GM12878 (cell line): Measurements from ENCODE around the gene CHD5. TPM values are rescaled to one million over a fixed set of nuclear protein-coding genes. Genes with fewer than 3 reads are reported as not detected.

Source experiments
- ATAC-seq: fragments of 200-7000 bp; cut with Tn5 transposase; 3 replicates; pipeline ENCODE4 v1.9.1; 2020; ENCODE audit warnings: mild to moderate bottlenecking, moderate library complexity
- BruUV-seq: library from RNA; stranded (reverse); fragments of 400-500 nt; replicated peaks from 2 replicates; lab custom pipeline; 2021; lab: Mats Ljungman, UMichigan
- CTCF ChIA-PET: fragments of 300-600 bp; sonication (Branson Sonifier 250); formaldehyde crosslinking; extraction: SDS; loops from one replicate; lab custom pipeline; 2021; ENCODE audit warnings: inconsistent platforms; lab: Yijun Ruan, JAX
- POLR2A ChIA-PET: fragments of 350-600 bp; formaldehyde crosslinking; extraction: SDS; loops from one replicate; lab custom pipeline; 2021; ENCODE audit warnings: inconsistent platforms; lab: Charles Lee
- RAD21 ChIA-PET: fragments of 300-600 bp; sonication (Branson Sonifier 250); formaldehyde crosslinking; loops from one replicate; lab custom pipeline; 2023; ENCODE audit warnings: antibody characterized with exemption; ENCODE audit not compliant: unreplicated experiment; lab: Charles Lee
- SMC1A ChIA-PET: fragments of 300-600 bp; sonication (Branson Sonifier 250); formaldehyde crosslinking; loops from one replicate; lab custom pipeline; 2023; ENCODE audit not compliant: unreplicated experiment, uncharacterized antibody; lab: Charles Lee
- DNase-seq: peaks from one replicate; pipeline ENCODE4 v3.0.0-alpha.2; 2011; ENCODE audit warnings: low read depth, low spot score
- FAIRE-seq: peaks from 3 replicates; lab custom pipeline; 2011; peaks lifted over from hg19 to GRCh38; lab: Jason Lieb, UNC
- H2AFZ ChIP-seq: 2 replicates; pipeline ENCODE4 v1.6.0; 2011; ENCODE audit warnings: low read depth, low read length, control low read depth; ENCODE audit not compliant: control insufficient read depth
- H3K27ac ChIP-seq: 2 replicates; pipeline ENCODE4 v1.5.1; 2011; ENCODE audit warnings: control low read depth; ENCODE audit not compliant: control insufficient read depth, insufficient read depth
- H3K27me3 ChIP-seq, 2 experiments: replicated peaks in 1 of 2; 2 replicates each; pipeline versions ENCODE4 v1.6.0 to v1.6.1; 2011; ENCODE audit warnings: low read length in 1 of 2; ENCODE audit not compliant: control insufficient read depth in 2 of 2, insufficient read depth in 2 of 2
- H3K36me3 ChIP-seq, 2 experiments: 2 replicates each; pipeline ENCODE4 v1.5.1; 2011; ENCODE audit warnings: low read length in 1 of 2; ENCODE audit not compliant: control insufficient read depth in 2 of 2, insufficient read depth in 2 of 2
- H3K4me1 ChIP-seq: 2 replicates; pipeline ENCODE4 v1.6.1; 2011; ENCODE audit warnings: mild to moderate bottlenecking, low read length, moderate library complexity, mixed read lengths; ENCODE audit not compliant: control insufficient read depth, insufficient read depth
- H3K4me2 ChIP-seq: 2 replicates; pipeline ENCODE4 v1.6.0; 2011; ENCODE audit warnings: control low read depth; ENCODE audit not compliant: control insufficient read depth, insufficient read depth
- H3K4me3 ChIP-seq: fragments of 200-600 bp; sonication (generic); 2 replicates; pipeline ENCODE4 v1.5.1; 2016
- H3K79me2 ChIP-seq: 2 replicates; pipeline ENCODE4 v1.6.0; 2011; ENCODE audit warnings: low read length; ENCODE audit not compliant: control insufficient read depth, insufficient read depth
- H3K9ac ChIP-seq: 2 replicates; pipeline ENCODE4 v1.8.0; 2011; ENCODE audit warnings: low read length, control low read depth, mixed read lengths; ENCODE audit not compliant: control insufficient read depth, insufficient read depth
- H3K9me3 ChIP-seq: replicated peaks from 3 replicates; pipeline ENCODE4 v1.5.1; 2011; ENCODE audit warnings: mild to moderate bottlenecking, low read length; ENCODE audit not compliant: control insufficient read depth, insufficient read depth
- H4K20me1 ChIP-seq: 2 replicates; pipeline ENCODE4 v1.6.0; 2011; ENCODE audit not compliant: control insufficient read depth, insufficient read depth
- CHD1 ChIP-seq: IDR thresholded peaks from 2 replicates; pipeline ENCODE4 v1.6.1; 2012; ENCODE audit warnings: low read depth, low read length, improper control_type of control experiment
- IKZF2 ChIP-seq, 2 experiments: fragments of 450-650 bp; IDR thresholded peaks; 2 replicates each; pipeline ENCODE4 v1.6.1; 2017; ENCODE audit warnings: mild to moderate bottlenecking in 2 of 2, moderate library complexity in 2 of 2
- SMC3 ChIP-seq: IDR thresholded peaks from 2 replicates; pipeline ENCODE4 v1.6.1; 2011; ENCODE audit warnings: low read length, improper control_type of control experiment, borderline replicate concordance
- ZNF274 ChIP-seq: IDR thresholded peaks from one replicate; pipeline ENCODE4 v1.8.0; 2011; ENCODE audit not compliant: insufficient read length, insufficient read depth
- WGBS: methylation state at CpG from one replicate; pipeline ENCODE4 v1.1.6; 2016; ENCODE audit warnings: low lambda C conversion rate; ENCODE audit not compliant: insufficient replicate concordance, insufficient coverage; ENCODE audit errors: missing lambda C conversion rate; 5-methylcytosine and 5-hydroxymethylcytosine counted together
- in situ Hi-C: fragments of 300-500 bp; cut with MboI; formaldehyde crosslinking; loops from 9 replicates; pipeline ENCODE4 v1.14.3; 2018; ENCODE audit warnings: mixed read lengths
- intact Hi-C: fragments of 100-400 bp; cut with micrococcal nuclease; formaldehyde crosslinking; loops from one replicate; pipeline ENCODE4 v1.14.2; 2022; ENCODE audit not compliant: unreplicated experiment
- polyA plus RNA-seq, 11 experiments: library from polyadenylated mRNA; depleted of rRNA in 4 of 11; unstranded in 6 of 11; stranded (reverse) in 5 of 11; fragments of >200 nt; fragmentation: Nextera tagmentation in 4 of 11; fragmentation: Illumina TruSeq in 1 of 11; extraction: Ambion mirVana in 4 of 11; extraction: Trizol in 1 of 11; gene quantifications; 1 replicate in 1 of 11; 2 replicates in 10 of 11; pipeline versions ENCODE4 v1.2.1 to v1.2.3, GENCODE V29; 2011 to 2016; ENCODE audit warnings: inconsistent platforms in 2 of 11, missing spikeins in 2 of 11, low read depth in 1 of 11
- total RNA-seq, 4 experiments: library from RNA; depleted of rRNA in 3 of 4; stranded (reverse); fragments of >200 nt in 3 of 4; fragmentation: Illumina TruSeq in 1 of 4; extraction: Trizol in 1 of 4; gene quantifications; 2 replicates each; pipeline versions ENCODE4 v1.2.1 to v1.2.3, GENCODE V29; 2013 to 2021
- TF ChIP-seq, protein P1 (sequence below): IDR thresholded peaks from 2 replicates; pipeline ENCODE4 v1.6.1; 2012; ENCODE audit warnings: improper control_type of control experiment, low read depth, low read length; ENCODE audit not compliant: insufficient replicate concordance

CHD5 gene
- total and polyA plus RNA-seq, 10 of the 15 experiments (the other 5 are each of a cell fraction or from before 2014, with no cell fraction given): 0.03 to 0.49 (median 0.13) TPM; not detected in 3

DNA sequence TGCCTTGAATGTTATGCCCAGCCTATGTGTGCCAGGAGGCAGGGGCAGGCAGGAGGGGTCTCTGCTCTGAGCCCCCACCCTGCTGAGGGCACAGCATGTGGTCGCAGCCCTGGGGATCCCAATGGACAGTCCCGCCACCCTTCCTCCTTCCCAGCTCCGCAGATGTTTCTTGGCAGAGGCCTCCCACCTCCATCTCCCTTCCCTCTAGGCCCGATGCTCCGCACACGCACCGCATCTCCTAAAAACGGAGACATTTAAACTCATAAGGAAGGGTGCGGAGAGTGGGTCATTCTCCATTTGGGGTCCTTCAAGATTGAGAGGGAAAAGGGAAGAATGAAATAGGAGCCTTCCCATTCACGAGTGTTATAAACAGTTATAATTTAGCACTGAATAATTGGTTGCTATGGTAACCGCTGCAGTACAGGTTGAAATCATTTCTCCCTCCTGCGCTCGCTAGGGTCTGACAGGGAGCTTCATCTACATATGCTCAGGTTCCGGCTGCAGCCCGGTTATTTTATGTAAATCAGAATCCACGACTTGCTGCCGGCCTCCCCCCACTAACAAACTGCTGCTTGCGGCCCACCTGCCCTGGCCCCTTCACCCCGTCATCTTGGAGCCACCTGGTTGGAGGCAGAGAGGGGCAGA is 16.0 kb downstream of the CHD5 start:
- Histone ChIP-seq H2AFZ (no peak overlapping the region), H3K9ac (no peak overlapping the region), H3K79me2 (no peaks in the 10 kb centered on the region), H3K4me1 (no peaks in the 10 kb centered on the region), H3K27me3 (no peaks in the 10 kb centered on the region; a peak in 2 of 4 replicates), H3K9me3 (no peaks in the 10 kb centered on the region), H3K4me3 (no peak overlapping the region), H3K36me3 (no peaks in the 10 kb centered on the region), H3K27ac (no peak overlapping the region), H4K20me1 (no peaks in the 10 kb centered on the region), H3K4me2 (no peak overlapping the region)
- SMC1A ChIA-PET: no interaction called here
- no peak for TF ChIP-seq CHD1
- no peak for TF ChIP-seq SMC3
- TF ChIP-seq ZNF274: no peak
- TF ChIP-seq IKZF2 (IDR thresholded peaks at IDR 0.05): no peak
- TF ChIP-seq, protein P1, sequence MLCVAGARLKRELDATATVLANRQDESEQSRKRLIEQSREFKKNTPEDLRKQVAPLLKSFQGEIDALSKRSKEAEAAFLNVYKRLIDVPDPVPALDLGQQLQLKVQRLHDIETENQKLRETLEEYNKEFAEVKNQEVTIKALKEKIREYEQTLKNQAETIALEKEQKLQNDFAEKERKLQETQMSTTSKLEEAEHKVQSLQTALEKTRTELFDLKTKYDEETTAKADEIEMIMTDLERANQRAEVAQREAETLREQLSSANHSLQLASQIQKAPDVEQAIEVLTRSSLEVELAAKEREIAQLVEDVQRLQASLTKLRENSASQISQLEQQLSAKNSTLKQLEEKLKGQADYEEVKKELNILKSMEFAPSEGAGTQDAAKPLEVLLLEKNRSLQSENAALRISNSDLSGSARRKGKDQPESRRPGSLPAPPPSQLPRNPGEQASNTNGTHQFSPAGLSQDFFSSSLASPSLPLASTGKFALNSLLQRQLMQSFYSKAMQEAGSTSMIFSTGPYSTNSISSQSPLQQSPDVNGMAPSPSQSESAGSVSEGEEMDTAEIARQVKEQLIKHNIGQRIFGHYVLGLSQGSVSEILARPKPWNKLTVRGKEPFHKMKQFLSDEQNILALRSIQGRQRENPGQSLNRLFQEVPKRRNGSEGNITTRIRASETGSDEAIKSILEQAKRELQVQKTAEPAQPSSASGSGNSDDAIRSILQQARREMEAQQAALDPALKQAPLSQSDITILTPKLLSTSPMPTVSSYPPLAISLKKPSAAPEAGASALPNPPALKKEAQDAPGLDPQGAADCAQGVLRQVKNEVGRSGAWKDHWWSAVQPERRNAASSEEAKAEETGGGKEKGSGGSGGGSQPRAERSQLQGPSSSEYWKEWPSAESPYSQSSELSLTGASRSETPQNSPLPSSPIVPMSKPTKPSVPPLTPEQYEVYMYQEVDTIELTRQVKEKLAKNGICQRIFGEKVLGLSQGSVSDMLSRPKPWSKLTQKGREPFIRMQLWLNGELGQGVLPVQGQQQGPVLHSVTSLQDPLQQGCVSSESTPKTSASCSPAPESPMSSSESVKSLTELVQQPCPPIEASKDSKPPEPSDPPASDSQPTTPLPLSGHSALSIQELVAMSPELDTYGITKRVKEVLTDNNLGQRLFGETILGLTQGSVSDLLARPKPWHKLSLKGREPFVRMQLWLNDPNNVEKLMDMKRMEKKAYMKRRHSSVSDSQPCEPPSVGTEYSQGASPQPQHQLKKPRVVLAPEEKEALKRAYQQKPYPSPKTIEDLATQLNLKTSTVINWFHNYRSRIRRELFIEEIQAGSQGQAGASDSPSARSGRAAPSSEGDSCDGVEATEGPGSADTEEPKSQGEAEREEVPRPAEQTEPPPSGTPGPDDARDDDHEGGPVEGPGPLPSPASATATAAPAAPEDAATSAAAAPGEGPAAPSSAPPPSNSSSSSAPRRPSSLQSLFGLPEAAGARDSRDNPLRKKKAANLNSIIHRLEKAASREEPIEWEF: no peak
- no peak for FAIRE-seq
- DNase-seq: no peak
- CTCF ChIA-PET: no interaction called here
- intact Hi-C loops (no loop called here), in situ Hi-C loops (no loop called here)
- ATAC-seq: no peak
- RAD21 ChIA-PET: no interaction called here
- 43% methylated on average over 17 of the region's 19 CpGs for WGBS
- POLR2A ChIA-PET: no interaction called here
- no TSS peak for BruUV-seq
